H7 (cell line): ENCODE measurements around the gene ODF4. TPM values are rescaled to one million over a fixed set of nuclear protein-coding genes. Genes with fewer than 3 reads are reported as not detected.
"Not testable (repeated sequence)": the region's sequence is repeated elsewhere in the genome, so short reads cannot be mapped to it uniquely, and the experiment has no call there.

ENCODE experiments used
- DNase-seq: peaks from one replicate; pipeline ENCODE4 v3.0.0; 2012
- H3K27me3 ChIP-seq: 2 replicates; pipeline ENCODE4 v1.6.0; 2011; ENCODE audit warnings: mild to moderate bottlenecking, low read length; ENCODE audit not compliant: control insufficient read depth, insufficient read depth
- H3K36me3 ChIP-seq: replicated peaks from 2 replicates; pipeline ENCODE4 v1.5.1; 2011; ENCODE audit warnings: low read length; ENCODE audit not compliant: control insufficient read depth, insufficient read depth
- H3K4me3 ChIP-seq: 2 replicates; pipeline ENCODE4 v1.5.1; 2011; ENCODE audit warnings: low read depth, mild to moderate bottlenecking, control low read depth, low read length, moderate library complexity; ENCODE audit not compliant: insufficient read depth
- total RNA-seq: library from RNA; depleted of rRNA; stranded (reverse); fragments of >200 nt; shearing (Covaris generic); gene quantifications from 2 replicates; pipeline ENCODE4 v1.2.3, GENCODE V29; 2014

ODF4 gene
- total RNA-seq, 1 experiment from 2014 or later = not detected

DNA sequence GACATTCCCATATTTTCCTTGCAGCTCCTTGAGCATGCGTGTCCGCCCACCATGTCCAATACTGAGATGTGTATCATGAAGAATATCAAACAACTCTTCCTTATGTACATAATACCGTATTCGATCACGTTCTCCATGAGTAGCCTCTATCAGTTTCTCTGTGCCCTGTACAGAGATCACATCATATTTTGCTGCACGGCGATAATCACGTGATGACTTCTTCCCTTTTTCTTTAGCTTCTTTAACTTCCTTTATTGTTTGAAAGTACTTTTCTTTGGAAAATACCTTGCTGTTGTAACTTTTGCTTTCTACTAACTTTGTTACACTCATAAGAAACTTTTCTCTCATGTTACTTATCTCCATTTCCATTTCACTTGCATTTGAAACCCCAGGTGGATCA, 30.3 kb downstream of the ODF4 start:
- peaks cover 10% of the 10 kb centered on the region for H3K36me3 ChIP-seq
- no peak for DNase-seq
- H3K4me3 ChIP-seq = no peak overlapping the region
- H3K27me3 ChIP-seq = no peaks in the 10 kb centered on the region

DNA sequence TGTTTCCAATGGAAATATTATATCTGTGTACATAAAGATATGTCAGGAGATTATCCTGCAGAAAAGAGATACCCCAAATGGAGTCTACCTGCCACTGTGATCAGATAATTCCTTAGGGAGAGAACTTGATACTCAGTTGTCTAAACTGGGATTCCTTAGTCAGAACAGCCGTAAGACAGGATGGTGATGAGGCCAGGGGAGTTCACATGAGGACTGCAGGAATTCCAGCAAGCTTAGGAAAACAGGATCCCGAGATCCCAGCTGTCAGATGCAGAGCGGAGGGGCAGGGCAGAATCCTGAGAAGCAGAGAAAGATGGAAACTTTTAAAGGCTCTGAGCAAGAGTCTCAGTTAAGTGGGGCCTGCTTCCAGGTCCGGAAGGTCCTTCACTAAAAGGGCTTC, 32.1 kb downstream of the ODF4 start:
- Histone ChIP-seq H3K36me3 (peaks cover 9% of the 10 kb centered on the region), H3K4me3 (no peak overlapping the region), H3K27me3 (no peaks in the 10 kb centered on the region)
- no peak for DNase-seq

DNA sequence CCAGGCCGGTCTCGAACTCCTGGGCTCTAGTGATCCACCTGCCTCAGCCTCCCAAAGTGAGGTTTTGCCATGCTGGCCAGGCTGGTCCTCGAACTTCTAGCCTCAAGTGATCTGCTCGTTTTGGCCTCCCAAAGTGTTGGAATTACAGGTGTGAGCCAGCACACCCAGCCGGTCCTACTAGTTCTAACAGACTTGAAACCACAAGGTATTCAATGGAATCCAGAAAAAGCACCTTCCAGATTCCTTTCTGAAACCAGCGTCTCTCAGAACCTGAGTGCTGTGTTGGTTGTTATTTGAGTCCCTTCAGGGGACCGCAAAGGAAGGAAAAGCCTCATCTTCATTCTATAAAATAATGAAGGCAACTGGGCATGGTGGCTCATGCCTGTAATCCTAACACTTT, 32.8 kb downstream of the ODF4 start:
- Histone ChIP-seq H3K36me3 (peaks cover 12% of the 10 kb centered on the region), H3K27me3 (no peaks in the 10 kb centered on the region), H3K4me3 (no peak overlapping the region)
- DNase-seq = no peak

DNA sequence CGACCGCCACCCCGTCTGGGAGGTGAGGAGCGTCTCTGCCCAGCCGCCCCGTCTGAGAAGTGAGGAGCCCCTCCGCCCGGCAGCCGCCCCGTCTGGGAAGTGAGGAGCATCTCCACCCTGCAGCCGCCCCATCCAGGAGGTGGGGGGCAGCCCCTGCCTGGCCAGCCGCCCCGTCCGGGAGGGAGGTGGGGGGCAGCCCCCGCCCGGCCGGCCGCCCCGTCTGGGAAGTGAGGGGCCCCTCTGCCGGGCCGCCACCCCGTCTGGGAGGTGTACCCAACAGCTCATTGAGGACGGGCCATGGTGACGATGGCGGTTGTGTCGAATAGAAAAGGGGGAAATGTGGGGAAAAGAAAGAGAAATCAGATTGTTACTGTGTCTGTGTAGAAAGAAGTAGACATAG, 34.2 kb downstream of the ODF4 start:
- H3K4me3 ChIP-seq, DNase-seq, H3K27me3 ChIP-seq: not testable (repeated sequence)
- peaks cover 17% of the 10 kb centered on the region for H3K36me3 ChIP-seq

GRCh38 chr17:8375738-8376259, 36.2 kb downstream of the ODF4 start:
- H3K27me3 ChIP-seq = no peaks in the 10 kb centered on the region
- peaks cover 30% of the 10 kb centered on the region for H3K36me3 ChIP-seq
- peak overlapping the region; percentile 54 for H3K4me3 ChIP-seq
- DNase-seq = peak; percentile 55

- Histone ChIP-seq H3K36me3 (peaks cover 35% of the 10 kb centered on the region), H3K4me3 (peak within 1 kb of the TSS; percentile 54), H3K27me3 (no peaks in the 10 kb centered on the region)
- DNase-seq = peak; percentile 99
Observed at GRCh38 chr17:8376271-8377067, 36.8 kb downstream of the ODF4 start, which contains the start of gene KRABD2. Gene KRABD2 (minus strand): TSS chr17:8376704.

- peaks cover 37% of the 10 kb centered on the region for H3K36me3 ChIP-seq
- H3K27me3 ChIP-seq = no peaks in the 10 kb centered on the region
- no peak for DNase-seq
- no peak overlapping the region for H3K4me3 ChIP-seq
Observed at GRCh38 chr17:8377422-8377821, 37.8 kb downstream of the ODF4 start.

DNA sequence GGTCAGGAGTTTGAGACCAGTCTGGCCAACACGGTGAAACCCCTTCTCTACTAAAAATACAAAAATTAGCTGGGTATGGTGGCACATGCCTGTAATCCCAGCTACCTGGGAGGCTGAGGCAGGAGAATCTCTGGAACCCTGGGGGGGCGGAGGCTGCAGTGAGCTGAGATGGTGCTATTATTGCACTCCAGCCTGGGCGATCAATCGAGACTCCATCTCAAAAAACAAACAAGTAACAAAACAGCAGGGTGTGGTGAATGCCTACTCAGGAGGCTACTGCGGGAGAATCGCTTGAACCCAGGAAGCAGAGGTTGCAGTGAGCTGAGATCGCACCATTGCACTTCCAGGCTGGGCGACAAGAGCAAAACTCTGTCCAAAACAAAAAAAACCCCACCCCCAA, 38.5 kb downstream of the ODF4 start:
- DNase-seq, H3K27me3 ChIP-seq, H3K4me3 ChIP-seq: not testable (repeated sequence)
- H3K36me3 ChIP-seq = peaks cover 37% of the 10 kb centered on the region

GRCh38 chr17:8380049-8380448, 40.4 kb downstream of the ODF4 start:
- no peak for DNase-seq
- Histone ChIP-seq H3K27me3 (no peaks in the 10 kb centered on the region), H3K36me3 (peaks cover 37% of the 10 kb centered on the region), H3K4me3 (no peak overlapping the region)

DNA sequence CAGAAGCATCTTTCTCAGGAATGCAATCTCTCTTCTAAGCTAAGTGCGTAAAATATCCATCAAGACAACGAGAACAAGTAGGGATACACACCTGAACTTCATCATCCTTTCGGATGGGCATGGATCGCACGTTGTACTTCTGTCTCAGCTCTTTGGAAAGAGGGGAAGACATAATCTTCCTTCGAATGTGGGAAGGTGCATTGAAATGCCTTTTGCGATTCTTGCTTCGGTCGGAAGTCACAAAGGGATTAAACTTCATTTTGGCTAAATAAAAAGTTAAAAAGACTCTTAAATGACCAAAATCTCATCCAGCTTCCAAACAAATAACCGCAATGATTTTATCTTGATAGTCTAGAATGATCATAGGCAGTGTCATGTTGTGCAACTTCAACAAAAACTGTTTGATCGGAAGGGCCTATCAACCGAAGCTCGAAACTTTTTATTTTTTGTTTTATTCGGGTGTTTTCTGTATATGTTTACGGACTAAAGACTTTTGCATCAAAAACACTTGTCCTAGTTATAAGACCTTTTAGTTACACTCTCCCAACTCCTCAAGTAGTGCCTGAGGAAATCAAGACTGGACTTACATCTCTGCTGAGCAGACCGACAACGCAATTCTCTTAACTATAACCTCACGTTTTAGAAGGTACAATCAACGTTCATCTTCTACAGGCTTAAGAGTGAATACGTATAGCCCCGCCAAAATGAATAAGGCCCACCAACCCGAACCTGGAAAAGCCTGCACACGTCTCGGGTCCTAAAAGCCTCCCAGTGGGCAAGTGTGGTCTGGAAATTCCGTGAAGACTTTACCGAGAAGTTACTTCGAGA, 42.6 kb downstream of the ODF4 start:
- Histone ChIP-seq H3K27me3 (no peaks in the 10 kb centered on the region), H3K36me3 (peaks cover 35% of the 10 kb centered on the region), H3K4me3 (peak overlapping the region; percentile 88)
- no peak for DNase-seq

- Histone ChIP-seq H3K27me3 (no peaks in the 10 kb centered on the region), H3K36me3 (peaks cover 34% of the 10 kb centered on the region), H3K4me3 (peak overlapping the region; percentile 88)
- DNase-seq = no peak
Observed at GRCh38 chr17:8382880-8383142, 43.2 kb downstream of the ODF4 start.

DNA sequence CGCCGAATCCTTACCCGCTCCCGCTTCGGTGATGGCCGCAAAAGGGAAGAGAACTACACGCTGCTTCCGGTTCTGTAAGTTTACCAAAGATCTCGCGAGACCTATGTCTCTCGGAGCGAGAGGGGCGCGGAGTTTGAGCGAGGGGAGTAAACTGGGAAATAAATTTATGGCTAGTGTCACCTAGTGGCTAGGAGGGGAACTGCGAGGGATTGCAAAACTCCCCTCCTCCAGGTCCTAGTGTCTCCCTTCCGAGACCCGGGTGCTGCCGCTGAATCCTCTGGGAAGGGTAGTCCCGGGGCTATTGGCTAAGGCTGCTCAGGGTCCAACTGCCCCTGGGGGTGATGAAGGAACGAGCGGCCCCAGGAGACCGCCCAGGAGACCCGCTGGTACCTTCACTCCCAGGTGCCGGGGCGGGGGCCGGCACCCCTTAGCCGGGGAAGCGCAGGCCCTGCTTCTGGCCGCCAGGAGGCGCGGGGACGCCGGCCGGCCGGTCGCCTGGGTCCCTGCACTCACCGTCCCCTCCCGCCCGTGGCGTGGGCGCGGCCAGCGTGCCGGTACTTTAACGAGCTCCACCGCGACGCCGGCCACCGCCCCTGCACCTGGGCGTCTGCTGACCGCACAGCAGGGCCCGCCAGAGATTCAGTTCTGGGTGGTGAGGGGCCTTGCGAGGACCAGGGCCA, 43.6 kb downstream of the ODF4 start, which contains the start of gene RPL26:
Gene RPL26, minus strand, starts transcription at position 51 of the 680 bp plus-strand sequence. CDS start 883 bp downstream, outside the sequence.
- H3K27me3 ChIP-seq = no peaks in the 10 kb centered on the region
- H3K36me3 ChIP-seq = peaks cover 32% of the 10 kb centered on the region
- peak within 1 kb of the TSS; percentile 88 for H3K4me3 ChIP-seq
- DNase-seq = peak; percentile 97

- peak; percentile 52 for DNase-seq
- Histone ChIP-seq H3K27me3 (no peaks in the 10 kb centered on the region), H3K36me3 (peaks cover 18% of the 10 kb centered on the region), H3K4me3 (no peak overlapping the region)
Observed at GRCh38 chr17:8384801-8385378, 45.2 kb downstream of the ODF4 start.

DNA sequence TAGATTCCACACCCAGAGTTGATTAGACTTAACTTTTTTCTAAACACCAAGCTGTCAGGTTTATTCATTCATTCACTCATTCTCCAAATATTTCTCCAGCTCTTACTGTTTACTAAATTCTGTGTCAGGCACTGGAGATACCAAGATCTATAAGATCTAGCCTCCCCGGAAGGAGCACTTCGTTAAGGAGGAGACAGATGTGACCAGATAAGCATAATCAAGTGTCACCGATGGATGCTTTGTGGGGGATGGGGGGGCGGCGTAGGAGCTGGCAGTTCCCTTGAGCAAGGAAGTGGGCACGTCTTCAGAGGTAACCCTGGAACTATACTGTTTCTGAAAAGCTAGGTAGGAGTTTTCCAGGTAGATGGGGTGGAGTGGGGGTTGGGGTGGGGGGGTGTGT, 47.2 kb downstream of the ODF4 start:
- DNase-seq = no peak
- Histone ChIP-seq H3K4me3 (no peak overlapping the region), H3K36me3 (peaks cover 2% of the 10 kb centered on the region), H3K27me3 (no peaks in the 10 kb centered on the region)
